A549 (cell line): ENCODE results near the gene RAB20.

Experiments used
- CBX8 ChIP-seq: fragments of 200-600 bp; sonication (generic); IDR thresholded peaks from 2 replicates; pipeline ENCODE4 v1.6.1; 2016
- CEBPB ChIP-seq, 2 experiments: fragments of >200 bp in 1 of 2; sonication (Bioruptor Twin) in 1 of 2; formaldehyde crosslinking in 1 of 2; IDR thresholded peaks; 2 replicates each; pipeline ENCODE4 v1.6.1; 2012 to 2016
- EP300 ChIP-seq, 2 experiments: fragments of >200 bp; sonication (Bioruptor Twin); formaldehyde crosslinking; IDR thresholded peaks; 2 replicates in 1 of 2; 3 replicates in 1 of 2; pipeline ENCODE4 v1.6.1; 2016 to 2017
- KDM1A ChIP-seq: fragments of 200-600 bp; sonication (generic); IDR thresholded peaks from 2 replicates; pipeline ENCODE4 v1.6.1; 2016; ENCODE audit warnings: low read depth, mild to moderate bottlenecking
- MAFK ChIP-seq: fragments of 450-650 bp; IDR thresholded peaks from 2 replicates; pipeline ENCODE4 v1.6.1; 2014; ENCODE audit not compliant: partially characterized antibody
- POLR2A ChIP-seq: IDR thresholded peaks from 2 replicates; pipeline ENCODE4 v1.6.1; 2012; ENCODE audit warnings: mild to moderate bottlenecking, low read length
- TF ChIP-seq, protein P1 (sequence below): fragments of >200 bp; sonication (Bioruptor Twin); formaldehyde crosslinking; IDR thresholded peaks from 3 replicates; pipeline ENCODE4 v1.5.1; 2016
- TF ChIP-seq, protein P2 (sequence below): IDR thresholded peaks from 2 replicates; pipeline ENCODE4 v1.6.1; 2012

DNA sequence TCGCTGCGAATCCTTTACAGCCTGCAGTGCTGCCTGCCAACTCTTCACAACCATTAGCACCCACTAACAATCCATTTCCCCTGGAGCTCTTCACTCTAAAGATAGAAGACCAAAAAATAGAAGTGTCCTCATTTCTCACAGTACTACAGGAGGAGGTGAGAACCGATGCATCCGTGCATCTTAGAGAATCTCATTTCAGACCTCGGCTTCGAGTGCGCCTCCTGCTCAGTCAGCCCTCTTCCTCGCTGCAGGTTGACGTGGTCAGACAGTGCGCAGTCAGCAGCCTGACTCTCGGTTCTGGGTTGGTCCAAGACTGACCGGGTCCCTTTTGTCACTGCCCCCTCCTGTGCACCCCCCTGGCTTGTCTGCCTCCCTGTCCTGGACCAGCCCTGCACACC lies 85.3 kb downstream of the RAB20 start:
- TF ChIP-seq POLR2A, result no peak
- TF ChIP-seq CBX8, result no peak
- TF ChIP-seq EP300 (IDR thresholded peaks at IDR 0.05), result no peak
- TF ChIP-seq, protein P1, sequence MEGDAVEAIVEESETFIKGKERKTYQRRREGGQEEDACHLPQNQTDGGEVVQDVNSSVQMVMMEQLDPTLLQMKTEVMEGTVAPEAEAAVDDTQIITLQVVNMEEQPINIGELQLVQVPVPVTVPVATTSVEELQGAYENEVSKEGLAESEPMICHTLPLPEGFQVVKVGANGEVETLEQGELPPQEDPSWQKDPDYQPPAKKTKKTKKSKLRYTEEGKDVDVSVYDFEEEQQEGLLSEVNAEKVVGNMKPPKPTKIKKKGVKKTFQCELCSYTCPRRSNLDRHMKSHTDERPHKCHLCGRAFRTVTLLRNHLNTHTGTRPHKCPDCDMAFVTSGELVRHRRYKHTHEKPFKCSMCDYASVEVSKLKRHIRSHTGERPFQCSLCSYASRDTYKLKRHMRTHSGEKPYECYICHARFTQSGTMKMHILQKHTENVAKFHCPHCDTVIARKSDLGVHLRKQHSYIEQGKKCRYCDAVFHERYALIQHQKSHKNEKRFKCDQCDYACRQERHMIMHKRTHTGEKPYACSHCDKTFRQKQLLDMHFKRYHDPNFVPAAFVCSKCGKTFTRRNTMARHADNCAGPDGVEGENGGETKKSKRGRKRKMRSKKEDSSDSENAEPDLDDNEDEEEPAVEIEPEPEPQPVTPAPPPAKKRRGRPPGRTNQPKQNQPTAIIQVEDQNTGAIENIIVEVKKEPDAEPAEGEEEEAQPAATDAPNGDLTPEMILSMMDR, result no peak
- no peak for TF ChIP-seq MAFK
- no peak for TF ChIP-seq CEBPB (IDR thresholded peaks at IDR 0.05)
- TF ChIP-seq, protein P2, sequence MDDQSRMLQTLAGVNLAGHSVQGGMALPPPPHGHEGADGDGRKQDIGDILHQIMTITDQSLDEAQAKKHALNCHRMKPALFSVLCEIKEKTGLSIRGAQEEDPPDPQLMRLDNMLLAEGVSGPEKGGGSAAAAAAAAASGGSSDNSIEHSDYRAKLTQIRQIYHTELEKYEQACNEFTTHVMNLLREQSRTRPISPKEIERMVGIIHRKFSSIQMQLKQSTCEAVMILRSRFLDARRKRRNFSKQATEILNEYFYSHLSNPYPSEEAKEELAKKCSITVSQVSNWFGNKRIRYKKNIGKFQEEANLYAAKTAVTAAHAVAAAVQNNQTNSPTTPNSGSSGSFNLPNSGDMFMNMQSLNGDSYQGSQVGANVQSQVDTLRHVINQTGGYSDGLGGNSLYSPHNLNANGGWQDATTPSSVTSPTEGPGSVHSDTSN, result no peak
- TF ChIP-seq KDM1A, result no peak
